HG02678 (cell line): ENCODE measurements around the gene MIS18A.
"Not testable (repeated sequence)": the region's sequence is repeated elsewhere in the genome, so short reads cannot be mapped to it uniquely, and the experiment has no call there.

Source experiments
- ATAC-seq: cut with Tn5 transposase; IDR thresholded peaks from one replicate; pipeline ENCODE4 v1.9.1; 2021; ENCODE audit warnings: mild to moderate bottlenecking, moderate library complexity; ENCODE audit not compliant: unreplicated experiment

Gene MIS18A

DNA sequence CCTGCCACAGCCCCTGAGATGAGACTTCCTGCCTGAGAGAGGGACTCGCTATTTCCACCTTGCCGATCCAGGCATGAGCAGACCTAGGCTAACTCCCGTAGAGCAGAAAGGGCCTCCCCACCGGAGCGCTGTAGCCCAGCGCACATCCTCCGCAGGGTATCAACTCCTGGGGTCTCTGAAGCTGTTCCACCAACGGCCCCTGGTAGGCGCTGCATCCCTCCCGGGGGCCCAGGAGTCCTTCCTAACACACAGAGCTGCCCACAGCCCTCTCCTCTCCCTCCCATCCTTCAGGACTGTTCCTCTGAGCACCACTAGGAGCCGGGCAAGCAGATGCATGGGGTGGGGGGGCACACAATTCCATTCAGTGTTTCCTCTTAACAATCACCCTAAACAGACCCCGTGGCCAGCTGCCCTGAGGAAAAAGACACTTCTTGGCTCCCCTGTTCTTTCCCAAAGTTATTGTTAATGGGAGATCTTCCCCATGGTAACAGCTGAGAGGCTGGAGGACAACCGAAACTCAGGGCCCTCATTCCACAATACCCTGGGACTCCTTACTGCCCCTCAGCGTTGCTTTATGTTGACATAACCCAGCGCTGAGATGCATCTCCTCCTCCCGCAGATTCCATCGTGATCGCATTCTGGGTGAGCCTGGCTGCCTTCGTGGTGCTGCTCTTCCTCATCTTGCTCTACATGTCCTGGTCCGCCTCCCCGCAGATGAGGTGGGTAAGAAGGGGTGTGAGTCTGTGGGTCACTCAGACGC is 27.4 kb upstream of the MIS18A start:
- no peak for ATAC-seq

DNA sequence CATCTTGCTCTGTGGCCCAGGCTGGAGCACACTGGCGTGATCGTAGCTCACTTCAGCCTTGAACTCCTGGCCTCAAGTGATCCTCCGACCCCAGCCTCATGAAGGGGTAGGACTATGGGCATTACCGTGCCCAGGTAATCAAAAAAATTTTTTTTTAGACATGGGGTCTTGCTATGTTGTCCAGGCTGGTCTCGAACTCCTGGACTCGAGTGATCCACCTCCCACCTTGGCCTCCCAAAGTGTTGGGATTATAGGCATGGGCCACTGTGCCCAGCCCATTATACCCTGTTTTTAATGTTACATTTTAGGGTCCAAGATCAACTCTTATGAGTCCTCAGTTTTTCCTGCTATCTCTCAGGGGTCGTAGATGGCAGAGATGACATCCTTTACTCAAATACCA is 26.1 kb upstream of the MIS18A start:
- no peak for ATAC-seq

DNA sequence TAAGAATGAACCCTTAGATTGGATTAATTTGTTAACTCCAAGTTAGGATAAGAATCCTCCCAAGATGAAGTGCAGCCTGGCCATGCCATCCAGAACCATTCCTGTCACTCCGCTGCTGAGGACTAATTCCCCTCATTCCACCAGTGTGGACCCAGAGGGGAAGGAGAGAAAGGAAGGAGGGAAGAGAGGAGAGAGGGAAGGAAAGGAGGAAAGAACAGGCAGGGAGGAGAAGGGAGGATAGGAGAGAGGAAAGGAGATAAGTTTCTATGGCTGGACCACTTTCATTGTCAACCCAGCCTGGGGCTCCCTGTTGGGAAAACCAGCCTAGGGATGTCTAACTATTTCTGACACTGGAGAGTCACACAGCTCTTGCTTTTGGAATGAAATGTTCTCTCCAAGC is 24.5 kb upstream of the MIS18A start:
- ATAC-seq, result no peak

DNA sequence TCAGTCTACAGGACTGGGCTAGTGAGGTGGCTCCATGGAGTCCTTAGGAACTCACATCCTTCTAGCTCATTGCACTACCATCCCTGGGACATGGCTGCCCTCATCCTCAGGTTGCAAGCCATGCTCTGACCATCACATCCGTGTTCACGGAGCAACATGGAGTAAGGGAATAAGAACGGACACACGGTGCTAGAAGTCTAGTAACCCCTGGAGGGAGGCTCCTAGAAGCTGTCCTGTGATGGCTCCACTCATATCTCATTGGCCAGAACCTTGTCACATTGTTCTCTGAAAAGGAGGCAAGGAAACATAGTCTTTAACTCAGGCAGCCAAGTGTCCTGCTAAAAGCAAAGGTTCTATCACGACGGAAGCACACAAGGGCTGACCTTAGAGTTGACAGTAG is 23.7 kb upstream of the MIS18A start:
- no peak for ATAC-seq

DNA sequence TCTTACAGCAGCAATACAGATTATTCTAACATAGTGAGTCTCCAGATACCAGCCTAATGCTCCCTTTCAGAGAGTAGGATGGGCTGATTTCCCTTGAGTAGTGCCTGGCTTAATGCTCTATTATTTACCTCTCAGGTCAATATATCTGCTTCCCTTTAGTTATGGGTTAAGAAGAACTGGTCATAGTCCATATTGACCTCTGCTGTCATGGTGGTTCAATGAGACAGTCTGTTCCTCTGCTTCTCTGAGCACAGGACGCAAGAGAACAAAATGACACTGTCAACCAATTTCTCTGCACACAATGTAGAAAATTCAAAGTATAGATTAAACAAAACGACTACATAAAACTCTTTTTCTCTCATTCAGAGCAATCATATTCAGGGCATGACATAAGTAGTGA is 22.7 kb upstream of the MIS18A start:
- no peak for ATAC-seq

DNA sequence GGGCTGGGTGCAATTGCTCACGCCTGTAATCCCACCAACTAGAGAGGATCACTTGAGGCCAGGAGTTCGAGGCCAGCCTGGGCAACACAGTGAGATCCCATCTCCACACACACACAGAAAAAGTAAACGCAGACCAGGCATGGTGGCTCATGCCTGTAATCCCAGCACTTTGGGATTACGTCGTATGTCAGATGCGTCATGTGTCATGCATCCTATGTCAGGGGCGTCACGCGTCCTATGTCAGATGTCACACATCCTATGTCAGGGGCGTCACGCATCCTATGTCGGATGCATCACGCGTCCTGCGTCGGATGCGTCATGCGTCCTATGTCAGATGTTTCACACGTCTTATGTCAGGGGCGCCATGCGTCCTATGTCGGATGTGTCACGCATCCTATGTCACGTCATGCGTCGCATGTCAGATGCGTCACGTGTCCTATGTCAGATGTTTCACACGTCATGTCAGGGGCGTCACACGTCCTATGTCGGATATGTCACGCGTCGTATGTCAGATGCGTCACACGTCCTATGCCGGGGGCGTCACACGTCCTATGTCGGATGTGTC is 21.4 kb upstream of the MIS18A start:
- no peak for ATAC-seq

DNA sequence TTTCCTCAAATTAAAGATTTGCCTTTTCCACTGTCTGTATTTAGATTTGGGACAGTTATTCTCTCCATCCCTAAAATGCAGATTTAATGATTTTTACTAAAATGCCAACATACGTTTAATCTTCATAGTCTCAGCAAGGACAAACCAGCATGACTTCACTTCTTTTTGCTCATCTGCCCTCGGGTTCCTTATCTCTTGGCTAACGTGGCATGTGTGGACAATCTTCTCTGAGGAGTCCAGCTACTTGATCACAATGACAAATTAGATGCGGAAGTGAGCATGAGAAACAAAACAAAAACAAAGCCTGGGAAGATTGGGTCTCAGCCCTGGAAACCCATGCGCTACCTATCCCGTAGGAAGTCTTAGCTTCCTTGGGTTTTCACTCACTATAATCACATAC is 20.8 kb upstream of the MIS18A start:
- ATAC-seq, result no peak

DNA sequence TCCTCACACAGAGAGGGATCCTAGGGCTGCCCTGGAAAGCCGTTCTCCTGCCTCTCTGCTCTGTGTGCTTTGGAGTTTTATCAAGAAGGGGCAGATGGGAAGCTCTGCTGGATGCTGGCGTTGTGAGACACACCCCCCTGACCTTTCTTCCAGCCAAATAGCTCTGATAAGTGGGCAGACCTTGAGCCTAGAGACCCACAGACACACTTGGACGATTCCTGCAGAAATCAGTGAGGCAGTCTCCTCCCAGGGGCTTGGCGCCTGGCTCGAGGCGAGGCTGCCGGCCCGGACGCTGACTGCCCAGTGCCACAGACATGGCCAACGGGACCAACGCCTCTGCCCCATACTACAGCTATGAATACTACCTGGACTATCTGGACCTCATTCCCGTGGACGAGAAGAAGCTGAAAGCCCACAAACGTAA is 19.8 kb upstream of the MIS18A start, which contains the start of gene MRAP:
Gene MRAP, plus strand, starts transcription at position 198 of the 424 bp plus-strand sequence. Its CDS starts 117 bp downstream, at position 315.
- no peak for ATAC-seq

DNA sequence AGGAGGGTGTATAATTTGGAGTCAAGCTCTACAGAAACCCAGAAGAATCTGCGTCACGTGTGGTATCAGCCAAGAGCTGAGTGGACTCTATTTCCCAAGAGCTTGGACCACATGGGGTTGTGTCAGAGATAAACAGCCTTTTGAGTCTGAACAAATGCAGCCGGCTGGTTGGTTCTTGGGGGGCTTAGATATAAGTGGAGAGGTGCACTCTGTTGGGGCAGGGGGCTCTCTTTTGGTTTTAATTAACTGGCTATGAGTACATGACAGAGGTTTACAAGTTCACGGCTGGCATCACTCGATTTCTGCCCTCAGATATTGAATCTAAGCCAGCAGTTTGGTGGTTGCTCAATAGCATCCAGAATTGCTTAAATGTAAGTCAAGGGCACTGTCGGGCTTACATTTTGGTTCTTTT is 19.3 kb upstream of the MIS18A start:
- no peak for ATAC-seq

DNA sequence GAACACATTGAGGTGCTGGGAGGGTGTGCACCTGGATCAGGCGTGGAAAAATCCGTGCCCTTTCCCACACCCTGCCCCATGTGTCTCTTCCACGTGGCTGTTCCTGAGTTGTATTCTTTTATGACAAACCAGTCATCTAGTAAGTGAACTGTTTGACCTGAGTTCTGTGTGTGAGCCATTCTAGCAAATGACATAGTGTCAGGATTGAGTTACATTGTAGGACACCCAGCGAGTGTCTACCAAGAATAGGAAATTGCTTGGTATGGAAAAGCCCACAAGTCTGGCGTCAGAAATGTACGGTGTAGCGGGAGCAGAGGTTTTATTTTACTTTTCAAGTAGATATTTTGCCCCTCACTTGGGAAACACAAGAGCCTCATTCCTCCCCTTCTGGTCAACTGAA is 18.6 kb upstream of the MIS18A start:
- no peak for ATAC-seq

DNA sequence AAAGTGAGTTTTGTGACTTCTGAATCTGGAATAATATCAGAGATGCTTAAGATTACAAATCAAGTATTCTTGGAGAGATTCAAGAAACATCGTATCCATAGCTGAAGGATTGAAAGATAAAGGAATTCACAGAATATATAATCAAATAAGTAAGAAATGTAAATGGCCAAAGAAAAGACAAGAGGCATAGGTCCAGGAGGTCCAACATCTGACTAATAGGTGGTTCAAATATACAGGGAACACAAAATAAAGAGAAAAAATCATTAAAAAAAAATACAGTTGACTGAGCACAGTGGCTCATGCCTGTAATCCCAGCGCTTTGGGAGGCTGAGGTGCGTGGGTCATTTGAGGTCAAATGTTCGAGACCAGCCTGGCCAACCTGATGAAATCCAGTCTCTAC is 6.6 kb upstream of the MIS18A start:
- no peak for ATAC-seq

DNA sequence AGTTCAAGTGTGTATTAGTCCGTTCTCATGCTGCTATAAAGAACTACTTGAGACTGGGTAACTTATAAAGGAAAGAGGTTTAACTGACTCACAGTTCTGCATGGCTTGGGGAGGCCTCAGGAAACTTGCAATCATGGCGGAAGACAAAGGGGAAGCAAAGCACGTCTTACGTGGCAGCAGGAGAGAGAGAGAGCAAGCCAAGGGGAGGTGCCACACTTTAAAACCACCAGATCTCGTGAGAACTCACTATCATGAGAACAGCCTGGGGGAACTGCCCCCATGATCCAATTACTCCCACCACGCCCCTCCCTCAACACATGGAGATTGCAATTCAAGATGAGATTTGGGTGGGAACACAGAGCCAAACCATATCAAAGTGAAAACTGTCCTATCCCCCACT is 4.1 kb upstream of the MIS18A start:
- no peak for ATAC-seq

DNA sequence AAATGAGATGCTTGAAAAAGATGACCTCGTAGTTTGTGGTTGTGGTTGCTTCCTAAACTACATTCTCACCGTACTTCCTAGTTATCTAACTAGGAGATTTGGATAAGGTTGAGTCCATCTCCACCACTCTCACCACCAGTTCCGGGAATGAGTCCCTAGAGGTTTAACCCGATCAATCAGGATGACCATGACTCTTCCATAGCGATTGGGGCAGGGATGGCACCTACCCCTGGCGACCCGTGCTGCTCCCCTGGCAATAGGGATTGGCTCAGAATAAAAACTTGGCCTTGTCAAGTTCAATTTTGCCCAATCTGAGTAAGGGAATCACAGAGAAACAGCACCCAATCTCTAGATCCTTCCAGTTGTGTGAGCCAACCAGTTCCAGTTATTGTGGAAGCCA is 2.7 kb upstream of the MIS18A start:
- ATAC-seq, result no peak

DNA sequence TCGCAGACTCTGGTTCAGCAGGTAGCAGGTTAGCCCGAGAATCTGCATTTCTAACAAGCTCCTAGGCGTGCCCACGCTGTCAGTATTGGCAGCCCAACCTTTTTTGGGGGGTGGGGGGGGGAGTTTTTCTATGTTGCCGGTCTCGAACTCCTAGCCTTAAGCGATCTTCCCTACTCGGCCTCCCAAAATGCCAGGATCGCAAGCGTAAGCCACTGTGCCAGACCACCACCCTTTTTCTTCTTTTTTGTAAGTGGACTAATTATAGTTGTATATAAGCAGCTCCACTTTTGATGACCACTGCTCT is 480 bp upstream of the MIS18A start:
- ATAC-seq, result peak; percentile 19

DNA sequence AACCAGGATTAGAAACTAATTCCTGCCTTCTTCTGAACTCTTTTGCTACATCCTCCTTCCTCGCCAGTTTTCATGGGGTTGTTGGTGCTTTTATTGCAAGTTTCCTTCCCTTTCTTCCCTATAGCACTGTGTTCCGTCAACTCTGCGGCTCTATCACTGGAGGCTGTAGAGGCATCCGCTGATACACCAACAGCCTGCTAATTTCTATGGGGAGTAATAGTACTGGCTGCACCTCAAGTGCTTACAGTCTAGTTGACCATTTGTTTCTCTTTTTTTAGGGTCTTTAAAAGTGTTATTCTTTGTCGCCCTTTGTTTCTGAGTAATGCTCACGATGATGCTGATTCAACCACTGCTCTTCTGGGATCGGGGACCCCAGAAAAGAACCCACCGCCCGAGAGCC is 746 bp downstream of the MIS18A start:
- ATAC-seq, result no peak

DNA sequence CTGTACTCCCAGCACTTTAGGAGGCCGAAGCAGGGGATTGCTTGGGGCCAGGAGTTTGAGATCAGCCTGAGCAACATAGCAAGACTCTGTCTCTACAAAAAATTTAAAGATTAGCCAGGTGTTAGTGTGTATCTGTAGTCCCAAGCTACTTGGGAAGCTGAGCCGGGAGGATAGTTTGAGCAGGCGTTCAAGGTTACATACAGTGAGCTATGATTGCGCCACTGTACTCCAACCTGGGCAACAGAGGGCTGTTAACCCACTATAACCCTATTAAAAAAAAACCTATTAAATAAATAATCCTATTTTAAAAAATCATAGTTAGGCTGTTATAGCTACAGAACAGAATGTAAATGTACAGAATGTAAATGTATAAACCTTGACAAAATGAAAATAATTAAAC is 2.2 kb downstream of the MIS18A start:
- no peak for ATAC-seq

DNA sequence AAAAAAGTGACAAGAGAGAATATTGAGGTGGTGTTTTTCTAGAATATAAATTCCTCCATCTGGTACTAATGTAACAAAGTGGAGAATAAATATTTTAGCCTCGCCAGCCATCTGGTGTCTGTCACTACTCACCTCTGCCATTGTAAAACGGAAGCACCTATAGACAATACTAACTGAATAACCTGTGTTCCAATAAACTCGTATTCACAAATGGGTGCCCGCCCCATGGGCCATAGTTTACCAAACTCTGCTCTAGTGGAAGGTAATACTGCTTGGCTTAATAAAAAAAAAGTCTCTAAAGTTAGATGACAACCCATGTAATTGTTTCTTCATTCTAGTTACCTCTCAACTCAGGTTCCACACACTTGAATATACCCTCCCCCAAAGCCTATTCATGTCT is 8.1 kb downstream of the MIS18A start:
- ATAC-seq, result no peak

DNA sequence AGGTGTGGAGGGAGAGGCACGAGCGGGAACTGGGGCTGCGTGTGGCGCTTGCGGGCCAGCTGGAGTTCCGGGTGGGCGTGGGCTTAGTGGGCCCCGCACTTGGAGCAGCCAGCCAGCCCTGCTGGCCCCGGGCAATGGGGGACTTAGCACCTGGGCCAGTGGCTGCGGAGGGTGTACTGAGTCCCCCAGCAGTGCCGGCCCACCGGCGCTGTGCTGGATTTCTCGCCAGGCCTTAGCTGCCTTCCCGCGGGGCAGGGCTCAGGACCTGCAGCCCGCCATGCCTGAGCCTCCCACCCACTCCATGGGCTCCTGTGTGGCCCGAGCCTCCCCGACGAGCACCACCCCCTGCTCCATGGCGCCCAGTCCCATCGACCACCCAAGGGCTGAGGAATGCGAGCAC is 13.5 kb downstream of the MIS18A start:
- ATAC-seq, result not testable (repeated sequence)

DNA sequence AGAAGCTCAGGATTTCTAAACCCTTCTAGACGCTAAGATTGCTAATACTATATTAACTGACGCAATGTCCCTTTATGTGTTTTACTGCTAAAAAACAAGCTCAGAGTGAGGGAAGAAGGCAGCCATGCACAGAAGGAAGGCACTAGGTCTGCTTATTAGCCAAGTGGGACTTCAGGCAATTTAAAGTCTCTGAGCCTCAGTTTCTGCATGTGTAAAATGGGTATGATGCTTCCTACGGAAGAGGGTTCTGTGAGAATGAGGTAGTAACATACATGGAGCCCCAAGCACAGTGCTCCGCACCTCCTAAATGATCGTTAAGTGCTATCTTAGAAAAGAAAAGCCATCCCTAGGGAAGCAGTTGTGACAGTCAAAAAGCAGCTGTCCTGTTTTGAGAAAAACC is 16.9 kb downstream of the MIS18A start:
- no peak for ATAC-seq

DNA sequence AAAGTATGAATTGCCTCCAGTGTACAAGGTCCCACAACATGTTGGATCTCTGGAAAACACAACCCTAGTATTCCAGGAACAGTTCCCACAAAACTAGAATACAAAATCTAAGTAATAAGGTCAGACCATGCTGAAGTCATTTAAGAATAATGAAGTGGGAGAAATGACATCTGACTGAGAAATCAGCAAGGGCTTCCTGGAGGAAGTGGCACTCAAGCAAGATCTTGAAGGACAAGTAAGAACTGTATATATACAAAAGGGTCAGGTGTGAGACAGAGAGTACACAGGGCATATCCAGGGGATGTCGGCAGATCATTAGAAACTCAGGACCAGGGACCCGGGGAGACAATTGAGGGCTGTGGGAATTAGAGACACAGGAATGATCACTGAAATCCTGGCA is 18.7 kb downstream of the MIS18A start:
- no peak for ATAC-seq

DNA sequence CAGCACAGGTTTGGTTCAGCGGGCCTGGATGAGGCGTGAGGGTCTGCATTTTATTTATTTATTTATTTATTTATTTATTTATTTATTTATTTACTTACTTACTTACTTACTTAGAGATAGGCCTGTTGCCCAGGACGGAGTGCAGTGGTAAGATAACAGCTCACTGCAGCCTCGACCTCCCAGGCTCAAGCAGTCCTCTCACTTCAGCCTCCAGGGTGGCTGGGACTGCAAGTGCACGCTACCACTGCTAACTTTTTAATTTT is 20.1 kb downstream of the MIS18A start:
- not testable (repeated sequence) for ATAC-seq

DNA sequence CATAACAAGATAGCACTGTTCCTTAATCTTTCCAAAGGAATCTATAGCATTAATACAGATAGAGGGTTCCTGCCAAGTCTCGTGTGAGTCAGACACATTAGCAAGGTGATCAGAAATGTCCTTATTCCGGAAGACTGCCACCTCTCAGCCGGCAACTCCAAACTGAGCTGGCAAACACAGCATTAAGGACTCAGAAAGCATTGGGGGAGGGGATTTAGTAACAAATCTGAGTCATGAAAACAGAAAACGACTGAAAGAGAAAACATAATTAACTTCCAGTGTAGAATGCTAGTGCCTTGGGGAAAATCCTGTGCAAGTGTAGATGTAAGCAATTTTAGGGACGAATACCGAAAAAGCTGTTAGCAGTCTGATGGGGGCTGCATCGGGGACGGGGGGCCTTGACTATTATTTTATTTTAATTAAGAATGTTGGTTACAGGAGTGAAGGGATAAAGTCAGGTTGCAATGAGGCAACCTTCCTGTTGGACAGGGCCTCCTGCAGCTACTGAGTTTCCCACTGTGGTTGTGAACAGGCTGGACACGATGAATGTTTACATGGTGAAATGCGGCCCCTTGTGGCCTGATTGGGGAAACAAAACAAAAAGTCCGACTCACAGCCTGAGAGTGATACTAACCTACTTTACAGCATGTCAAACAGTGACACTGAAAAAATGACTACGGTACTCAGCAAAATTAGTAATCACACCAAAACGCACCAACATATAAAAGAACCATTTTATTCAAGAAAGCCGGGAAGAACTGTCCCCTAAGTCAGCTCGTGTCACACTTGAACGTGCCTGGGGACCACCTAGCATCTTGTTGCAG is 20.7 kb downstream of the MIS18A start:
- ATAC-seq, result peak; percentile 71
